ENCODE measurements around the gene ZMIZ1.

The ZMIZ1 gene

GRCh38 chr10:79247373-79248137, 178.8 kb downstream of the ZMIZ1 start:
- DNase-seq (ENCODE audit: low spot score) = no peak

GRCh38 chr10:79248341-79249185, 179.8 kb downstream of the ZMIZ1 start:
- DNase-seq (ENCODE audit: low spot score) = no peak

- no peak for DNase-seq (ENCODE audit: low spot score)
Observed at GRCh38 chr10:79249186-79250121, 180.7 kb downstream of the ZMIZ1 start.

GRCh38 chr10:79250259-79250658, 181.5 kb downstream of the ZMIZ1 start:
- no peak for DNase-seq (ENCODE audit: low spot score)

- no peak for DNase-seq (ENCODE audit: low spot score)
Observed at GRCh38 chr10:79252450-79252849, 183.7 kb downstream of the ZMIZ1 start.

- DNase-seq (ENCODE audit: low spot score) = no peak
Observed at GRCh38 chr10:79252971-79253370, 184.2 kb downstream of the ZMIZ1 start.

GRCh38 chr10:79253704-79254103, 184.9 kb downstream of the ZMIZ1 start:
- no peak for DNase-seq (ENCODE audit: low spot score)

GRCh38 chr10:79254333-79255006, 185.7 kb downstream of the ZMIZ1 start:
- DNase-seq (ENCODE audit: low spot score) = no peak

- DNase-seq (ENCODE audit: low spot score) = no peak
Observed at GRCh38 chr10:79255007-79255507, 186.3 kb downstream of the ZMIZ1 start.

- DNase-seq (ENCODE audit: low spot score) = no peak
Observed at GRCh38 chr10:79256264-79256806, 187.6 kb downstream of the ZMIZ1 start.

- no peak for DNase-seq (ENCODE audit: low spot score)
Observed at GRCh38 chr10:79258894-79259293, 190.1 kb downstream of the ZMIZ1 start.

GRCh38 chr10:79259834-79260233, 191.1 kb downstream of the ZMIZ1 start:
- no peak for DNase-seq (ENCODE audit: low spot score)

- peak; percentile 72 for DNase-seq (ENCODE audit: low spot score)
Observed at GRCh38 chr10:79260811-79261740, 192.3 kb downstream of the ZMIZ1 start.

- DNase-seq (ENCODE audit: low spot score) = no peak
Observed at GRCh38 chr10:79262131-79262530, 193.4 kb downstream of the ZMIZ1 start.

- no peak for DNase-seq (ENCODE audit: low spot score)
Observed at GRCh38 chr10:79262959-79263746, 194.4 kb downstream of the ZMIZ1 start.

GRCh38 chr10:79263939-79264338, 195.2 kb downstream of the ZMIZ1 start:
- no peak for DNase-seq (ENCODE audit: low spot score)

GRCh38 chr10:79264942-79265341, 196.2 kb downstream of the ZMIZ1 start:
- no peak for DNase-seq (ENCODE audit: low spot score)

- DNase-seq (ENCODE audit: low spot score) = no peak
Observed at GRCh38 chr10:79266084-79266483, 197.3 kb downstream of the ZMIZ1 start.

All from AG08396 (cell line).